NCI-H345 treated with DMSO at 0.1 percent for 48 hours (cell line): Measurements from ENCODE around the gene GPHB5.
A peak's percentile ranks its signal among the peaks of the same experiment; 100 is the strongest.
"Not testable (repeated sequence)": the region's sequence is repeated elsewhere in the genome, so short reads cannot be mapped to it uniquely, and the experiment has no call there.

Experiments used
- DNase-seq: peaks from one replicate; lab custom pipeline; 2025; ENCODE audit not compliant: unreplicated experiment; lab: John Stamatoyannopoulos, UW

Gene GPHB5

GRCh38 chr14:63318835-63319234 lies at the start of gene GPHB5:
TSS of gene GPHB5 (minus strand) at chr14:63318935. CDS start at chr14:63317849, 1,086 bp downstream.
- no peak for DNase-seq

GRCh38 chr14:63367742-63368364 lies 49.1 kb upstream of the GPHB5 start:
- no peak for DNase-seq

GRCh38 chr14:63362389-63362819 lies 43.7 kb upstream of the GPHB5 start:
- DNase-seq: peak; percentile 80

- peak; percentile 43 for DNase-seq
Measured at GRCh38 chr14:63361790-63362189, 43.1 kb upstream of the GPHB5 start.

GRCh38 chr14:63357841-63358240 lies 39.1 kb upstream of the GPHB5 start:
- no peak for DNase-seq

GRCh38 chr14:63345826-63346225 lies 27.1 kb upstream of the GPHB5 start:
- no peak for DNase-seq

- DNase-seq: no peak
Measured at GRCh38 chr14:63344336-63344735, 25.6 kb upstream of the GPHB5 start.

DNA sequence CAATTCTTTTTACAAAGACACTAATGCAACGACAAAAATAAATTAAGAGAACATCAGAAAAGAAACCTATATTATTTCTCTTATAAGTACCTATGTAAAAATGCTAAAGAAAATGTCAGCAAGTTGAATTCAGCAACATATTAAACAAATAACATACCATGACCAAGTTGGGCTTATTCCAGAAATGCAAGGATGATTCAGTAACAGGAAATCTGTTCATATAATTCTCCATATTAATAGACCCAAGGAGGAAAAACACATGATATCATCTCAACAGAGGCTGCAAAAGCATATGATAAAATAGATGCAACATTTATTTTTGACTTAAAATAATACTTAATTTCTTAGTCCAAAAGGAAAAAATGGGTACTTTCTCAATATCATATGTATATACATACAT lies 25.1 kb upstream of the GPHB5 start:
- no peak for DNase-seq

DNA sequence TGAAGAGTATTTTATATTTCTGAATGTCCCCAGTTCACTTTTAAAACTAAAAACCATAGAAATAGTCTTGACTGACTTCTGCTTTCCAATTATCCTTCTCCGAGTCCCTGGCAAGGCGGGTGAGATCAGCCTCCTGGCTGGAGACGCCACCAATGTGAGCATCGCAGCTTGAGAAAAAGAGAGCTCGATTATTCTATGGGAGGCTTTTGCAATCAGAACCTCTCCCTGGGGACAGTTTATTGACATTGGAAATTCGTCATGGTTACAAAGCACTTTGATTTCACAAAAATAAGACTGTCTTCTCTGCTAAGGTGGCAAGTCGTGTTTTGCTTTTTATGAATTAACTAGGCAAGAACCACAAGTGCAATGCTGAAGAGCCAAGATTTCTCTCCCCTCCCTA lies 23.6 kb upstream of the GPHB5 start:
- DNase-seq: peak; percentile 24

DNA sequence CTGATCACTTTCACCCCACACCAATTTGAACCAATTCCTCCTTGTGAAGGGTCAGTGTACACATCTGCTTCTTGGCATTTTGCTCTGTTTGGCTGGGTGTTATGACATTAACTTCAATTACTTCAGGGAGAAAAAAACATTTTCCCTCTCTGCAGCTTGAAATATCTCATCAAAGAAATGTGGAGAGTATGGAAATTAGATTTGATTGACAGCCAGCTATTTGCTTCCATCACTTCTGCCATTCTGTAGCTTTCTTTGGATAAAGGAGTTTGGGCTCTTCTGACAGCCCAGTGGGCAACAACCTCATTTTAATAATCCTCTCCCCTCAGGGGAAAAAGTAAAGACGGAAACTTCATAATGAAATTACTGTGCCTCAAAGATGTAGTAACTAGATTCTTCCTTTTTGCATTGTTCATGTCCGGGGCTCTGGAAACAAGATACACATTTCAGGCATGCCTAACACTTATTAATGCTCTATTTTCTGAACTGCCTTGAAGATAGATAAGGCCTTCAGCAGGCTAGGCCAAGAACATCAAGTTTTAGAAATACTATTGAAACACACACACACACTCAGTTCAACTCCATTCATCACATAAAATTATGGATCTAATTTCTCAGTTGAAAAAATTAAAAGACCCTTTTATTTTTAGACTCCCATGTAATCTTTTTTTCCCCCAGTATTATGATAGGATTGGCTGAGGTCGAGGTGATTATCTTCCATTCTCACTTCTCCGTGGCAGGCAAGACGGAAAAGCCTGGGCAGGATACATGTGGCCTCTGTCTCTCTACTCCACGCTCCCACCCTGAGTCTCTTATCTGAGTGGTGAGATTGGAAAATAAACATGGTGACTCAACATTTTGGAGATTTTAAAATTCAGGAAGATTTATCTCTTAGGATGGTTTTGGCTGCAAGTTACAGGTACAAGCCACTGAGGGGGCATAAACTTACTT lies 10.3 kb upstream of the GPHB5 start:
- DNase-seq: no peak

- no peak for DNase-seq
Measured at GRCh38 chr14:63326840-63327239, 8.1 kb upstream of the GPHB5 start.

DNA sequence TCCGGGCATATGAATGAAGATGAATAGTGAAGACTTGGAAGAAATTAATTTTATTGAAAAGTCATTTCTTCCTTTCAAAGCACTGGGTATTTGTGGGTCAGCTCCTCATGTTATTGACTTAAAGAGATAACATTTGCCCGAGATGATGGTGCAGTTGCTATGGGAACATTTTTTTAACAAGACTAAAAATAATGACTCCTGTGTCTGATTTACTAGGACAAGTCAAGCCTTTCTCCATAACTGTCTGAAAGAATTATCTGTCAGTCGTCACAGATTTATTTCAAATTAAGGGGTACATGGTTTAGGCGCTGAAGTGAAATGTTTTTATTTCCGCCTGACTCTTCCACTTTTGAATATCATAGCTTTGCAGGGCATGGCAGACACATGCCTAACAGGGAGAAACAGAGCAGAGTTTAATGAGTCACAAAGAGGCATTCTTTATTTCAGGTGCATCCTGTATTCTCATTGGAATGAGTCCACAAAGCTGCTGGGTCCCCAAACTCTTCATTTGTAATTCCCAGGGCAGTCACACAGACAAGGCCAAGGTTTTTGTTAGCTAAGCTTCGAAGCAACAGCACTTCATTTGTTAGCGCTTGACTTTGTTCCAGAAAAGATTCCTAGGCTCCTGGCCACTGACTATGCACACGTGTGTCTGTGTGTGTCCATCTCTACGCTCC lies 4.3 kb upstream of the GPHB5 start:
- DNase-seq: no peak

GRCh38 chr14:63322472-63322871 lies 3.7 kb upstream of the GPHB5 start:
- no peak for DNase-seq

DNA sequence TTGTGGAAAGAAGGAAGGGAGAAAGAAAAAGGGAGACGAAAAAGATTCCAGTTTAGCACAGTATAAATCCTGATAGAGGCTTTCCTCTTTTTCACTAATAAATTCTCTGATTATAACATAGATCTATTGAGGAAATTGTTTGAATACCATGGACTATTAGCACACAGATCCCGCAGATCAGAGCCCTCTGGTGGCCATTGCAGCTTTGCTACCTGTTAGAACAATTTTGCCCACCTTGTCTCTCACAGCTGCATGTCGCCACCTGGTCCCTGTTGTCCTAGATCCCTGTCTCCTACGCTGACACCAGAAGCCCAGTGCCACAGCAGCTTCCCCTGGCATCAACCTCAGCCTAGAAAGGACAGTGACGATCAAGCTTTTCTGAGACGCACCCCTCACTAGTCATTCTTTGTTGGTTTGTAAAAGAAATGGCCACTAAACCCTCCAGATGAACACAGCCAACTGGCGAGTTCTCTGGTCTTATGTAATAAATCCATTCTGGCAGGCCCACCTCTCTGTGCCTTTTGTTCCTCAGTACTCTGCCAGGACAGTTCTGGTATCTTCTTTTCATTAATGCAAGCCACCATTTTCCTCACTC lies 9.9 kb downstream of the GPHB5 start:
- DNase-seq: peak; percentile 10

- not testable (repeated sequence) for DNase-seq
Measured at GRCh38 chr14:63304429-63304828, 14.3 kb downstream of the GPHB5 start.

DNA sequence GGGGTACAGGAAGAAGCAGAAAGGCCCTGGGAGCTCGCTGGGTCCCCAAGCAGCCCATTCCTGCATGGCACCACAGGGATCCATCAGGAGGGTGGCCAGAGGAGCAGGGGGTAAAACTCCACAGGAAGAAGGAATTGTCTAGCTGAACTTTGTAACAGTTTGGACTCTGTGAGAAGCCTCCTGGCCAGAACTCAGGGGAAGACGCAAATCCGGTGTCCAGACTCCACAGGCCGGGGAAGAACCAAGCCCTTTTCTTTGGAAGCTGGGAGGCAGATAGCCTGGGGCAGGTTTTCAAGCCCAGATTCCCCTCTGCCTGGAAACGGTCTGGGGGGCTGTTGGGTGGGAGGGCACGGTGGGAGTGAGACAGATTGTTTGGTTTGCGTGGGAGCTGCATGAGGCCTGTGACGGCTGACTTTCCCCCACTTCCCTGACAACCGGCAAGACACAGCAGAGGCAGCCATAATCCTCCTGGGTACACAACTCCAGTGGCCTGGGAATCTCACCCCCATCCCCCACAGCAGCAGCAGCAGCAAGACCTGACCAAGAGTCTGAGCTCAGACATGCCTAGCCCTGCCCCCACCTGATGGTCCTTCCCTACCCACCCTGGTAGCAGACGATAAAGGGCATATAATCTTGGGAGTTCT lies 16.7 kb downstream of the GPHB5 start:
- DNase-seq: no peak

- no peak for DNase-seq
Measured at GRCh38 chr14:63300854-63301253, 17.9 kb downstream of the GPHB5 start.

DNA sequence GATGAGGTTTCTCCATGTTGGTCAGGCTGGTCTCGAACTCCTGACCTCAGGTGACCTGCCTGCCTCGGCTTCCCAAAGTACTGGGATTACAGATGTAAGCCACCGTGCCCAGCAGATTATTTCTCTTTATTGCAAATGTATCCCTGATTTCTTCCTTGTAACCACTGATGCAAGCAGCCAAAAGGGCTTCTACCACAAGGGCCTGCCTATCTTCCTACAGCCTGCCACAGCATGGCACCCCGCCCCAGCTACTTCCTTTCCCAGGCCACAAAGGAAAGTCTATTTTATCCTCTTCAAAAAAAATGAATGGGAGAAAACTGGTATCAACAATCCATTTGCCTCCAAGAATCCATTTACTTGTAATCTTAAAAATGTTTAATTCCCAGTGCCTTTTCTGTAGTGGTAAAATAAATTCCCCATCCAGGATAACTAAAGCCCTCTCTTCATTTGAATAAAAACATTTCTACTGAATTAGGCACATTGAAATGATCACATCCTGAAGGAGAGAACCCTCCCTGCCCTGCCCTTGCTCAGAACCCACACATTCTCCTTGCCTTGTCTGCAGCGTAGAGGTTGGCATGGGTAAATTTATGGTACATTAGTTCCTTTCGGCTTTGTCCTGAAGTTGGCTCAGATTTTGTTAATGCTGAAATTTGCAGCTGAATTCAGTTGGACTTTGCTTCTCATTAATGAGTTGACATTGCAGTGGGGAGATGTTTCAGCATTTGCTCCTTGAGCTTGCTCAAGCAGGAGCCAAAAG lies 19.2 kb downstream of the GPHB5 start:
- DNase-seq: no peak

GRCh38 chr14:63297372-63298063 lies 21.2 kb downstream of the GPHB5 start:
- no peak for DNase-seq
